Anterior cingulate cortex (tissue), 58 donors: ENCODE results near the gene NES.
"Not testable (repeated sequence)": the region's sequence is repeated elsewhere in the genome, so short reads cannot be mapped to it uniquely, and the experiment has no call there.

Experiments
- DNase-seq, 58 donors: peaks; one replicate each; lab custom pipeline; 2025; lab: John Stamatoyannopoulos, UW

The NES gene

DNA sequence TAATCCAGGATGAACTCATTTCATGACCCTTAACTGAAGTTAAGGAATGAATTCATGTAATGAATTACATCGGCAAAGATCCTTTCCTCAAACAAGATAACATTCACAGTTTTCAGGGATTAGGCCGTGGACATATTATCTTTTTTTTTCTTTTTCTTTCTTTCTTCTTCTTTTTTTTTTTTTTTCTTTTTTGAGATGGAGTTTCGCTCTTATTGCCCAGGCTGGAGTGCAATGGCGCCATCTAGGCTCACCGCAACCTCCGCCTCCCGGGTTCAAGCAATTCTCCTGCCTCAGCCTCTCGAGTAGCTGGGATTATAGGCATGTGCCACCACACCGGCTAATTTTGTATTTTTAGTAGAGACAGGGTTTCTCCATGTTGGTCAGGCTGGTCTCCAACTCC is 46.1 kb downstream of the NES start:
- not testable (repeated sequence) for DNase-seq

DNA sequence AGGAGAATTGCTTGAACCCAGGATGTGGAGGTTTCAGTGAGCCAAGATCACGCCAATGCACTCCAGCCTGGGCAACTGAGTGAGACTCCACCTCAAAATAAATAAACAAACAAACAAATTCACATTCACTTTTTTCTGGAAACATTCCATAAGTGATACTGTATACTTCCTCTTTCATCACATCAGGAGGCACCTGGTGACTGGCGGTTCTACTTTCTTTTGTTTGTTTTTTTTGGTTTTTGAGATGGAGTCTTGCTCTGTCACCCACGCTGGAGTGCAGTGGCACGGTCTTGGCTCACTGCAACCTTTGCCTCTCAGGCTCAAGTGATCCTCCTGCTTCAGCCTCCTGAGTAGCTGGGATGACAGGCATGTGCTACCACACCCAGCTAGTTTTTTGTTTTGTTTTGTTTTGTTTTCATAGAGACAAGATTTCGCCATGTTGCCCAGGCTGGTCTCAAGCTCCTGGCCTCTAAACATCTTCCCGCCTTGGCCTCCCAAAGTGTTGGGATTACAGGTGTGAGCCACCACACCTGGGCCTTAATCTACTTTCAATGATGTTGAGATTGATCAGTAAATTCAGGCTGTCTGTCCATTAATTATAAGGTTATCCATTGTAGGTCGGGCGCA is 47.3 kb downstream of the NES start:
- no peak for DNase-seq

- DNase-seq, result peak in 10 of 58 donors; percentile 4 to 39 (median 24)
These were observed 49.8 kb downstream of the NES start for GRCh38 chr1:156627313-156627880.

DNA sequence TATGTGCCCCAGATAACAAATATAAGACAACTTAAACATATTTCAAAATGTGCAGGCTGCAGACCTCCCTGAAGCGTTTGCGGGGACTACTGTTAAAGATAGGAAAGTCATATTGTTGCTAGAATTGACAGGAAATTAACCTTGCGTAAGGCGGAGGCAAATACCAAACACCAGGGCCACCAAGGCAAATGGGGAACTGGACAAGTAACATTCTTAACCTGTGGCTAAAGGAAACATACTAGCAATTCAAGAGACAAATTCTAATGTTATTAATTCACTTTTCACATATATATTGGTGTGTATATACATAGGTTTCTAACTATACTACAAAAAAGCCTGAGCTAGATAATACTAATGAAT is 51.1 kb downstream of the NES start:
- DNase-seq, result no peak

- DNase-seq, result peak in 48 of 58 donors; percentile 14 to 83 (median 49)
These were observed 51.6 kb downstream of the NES start for GRCh38 chr1:156625436-156626078.

GRCh38 chr1:156624814-156625435 is 52.3 kb downstream of the NES start:
- DNase-seq, result peak in 2 of 58 donors; percentile 34 to 42

- peak in 37 of 58 donors; percentile 17 to 68 (median 38) for DNase-seq
These were observed 53.0 kb downstream of the NES start for GRCh38 chr1:156623946-156624813.

- no peak for DNase-seq
These were observed 54.5 kb downstream of the NES start for GRCh38 chr1:156622581-156623297.

GRCh38 chr1:156619582-156619955 is 57.6 kb downstream of the NES start:
- no peak for DNase-seq

DNA sequence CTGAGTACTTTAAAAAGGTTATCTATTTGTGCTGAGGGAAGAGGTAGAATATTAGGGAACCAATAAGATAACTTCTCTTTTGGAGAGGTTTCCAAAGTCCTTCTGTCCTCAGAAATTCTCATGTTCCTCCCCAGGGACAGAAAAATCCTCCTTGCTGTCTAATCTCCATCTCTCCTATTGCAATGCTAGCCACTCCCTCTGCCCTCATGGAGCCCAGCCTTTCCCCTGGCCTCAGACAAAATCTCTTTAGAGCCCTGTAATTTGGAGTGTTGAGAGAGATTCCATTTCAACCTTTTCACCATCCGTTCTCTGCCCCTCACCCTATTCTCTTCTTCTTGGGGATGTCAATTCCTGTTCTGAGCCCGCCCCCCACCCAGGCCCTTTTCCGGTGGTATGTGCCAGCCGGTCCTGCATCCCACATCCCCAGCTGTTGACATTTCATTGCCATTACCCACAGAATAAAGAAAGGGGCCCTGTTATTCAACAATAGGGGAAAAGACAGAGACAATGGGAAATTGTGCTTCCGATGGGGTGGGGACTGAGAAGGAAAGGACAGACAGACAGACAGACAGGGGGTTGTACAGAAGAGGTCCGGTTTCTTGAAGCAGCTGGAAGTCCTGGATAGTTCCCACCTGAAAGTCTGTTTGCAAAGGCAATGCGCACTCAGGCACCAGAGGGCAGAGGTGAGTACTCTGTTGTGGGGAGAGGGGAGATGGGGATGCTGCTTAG is 58.2 kb downstream of the NES start, which contains the start of gene HAPLN2:
Gene HAPLN2, plus strand, starts transcription at position 563 of the 729 bp plus-strand sequence. CDS start 4,076 bp downstream, outside the sequence.
- peak in 36 of 58 donors; percentile 13 to 79 (median 48) for DNase-seq
